ENCODE results near the gene MMS22L. TPM values are rescaled to one million over a fixed set of nuclear protein-coding genes. Genes with fewer than 3 reads are reported as not detected.

Gene MMS22L
- total RNA-seq, 2 experiments from 2014 or later = 5.3 to 5.8 TPM

DNA sequence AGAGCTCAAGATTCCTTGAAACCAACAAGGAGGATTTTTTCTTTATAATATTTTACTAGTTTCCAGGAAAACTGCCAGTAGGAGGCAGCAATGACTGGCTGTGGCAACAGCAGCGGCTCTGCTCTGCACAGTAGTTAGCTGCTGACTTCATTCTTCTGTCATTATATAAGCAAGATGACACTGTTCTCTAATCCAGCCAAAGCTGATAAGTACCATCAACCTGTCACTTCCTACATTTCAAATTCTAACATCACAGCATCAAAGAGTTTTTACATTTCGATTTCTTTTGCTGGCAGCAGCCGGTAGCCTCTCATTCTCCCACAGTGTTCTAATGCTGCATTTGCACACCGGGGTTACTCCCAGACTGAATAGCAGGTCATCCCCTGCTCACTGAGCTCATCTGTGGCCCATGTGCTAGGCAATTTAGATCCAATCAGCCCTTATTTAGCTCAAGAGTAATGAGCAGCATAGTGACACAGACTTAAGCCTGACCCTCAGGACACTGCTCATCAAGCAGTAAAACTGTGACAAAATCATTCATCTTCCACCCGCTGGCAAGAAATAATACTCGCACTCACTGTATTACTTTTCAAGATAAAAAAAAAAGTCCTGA lies 67.8 kb downstream of the MMS22L start:
- H3K4me3 ChIP-seq (ENCODE audit: low read length) = no peak overlapping the region
- no peaks in the 10 kb centered on the region for H3K36me3 Mint-ChIP-seq (ENCODE audit: low read depth)
- no peaks in the 10 kb centered on the region for H3K4me1 ChIP-seq (ENCODE audit: insufficient read depth, low read length)
- POLR2A ChIA-PET = interaction anchor here (0.7 kb wide), 1 partner anchor 361 kb away, joined by 3 read pairs; no protein-coding TSS in a partner anchor
- no peaks in the 10 kb centered on the region for H3K9me3 Mint-ChIP-seq
- H3K27me3 Mint-ChIP-seq = no peaks in the 10 kb centered on the region
- CTCF ChIA-PET = interaction anchor here (0.7 kb wide), 1 partner anchor 301 kb away, joined by 3 read pairs; no protein-coding TSS in a partner anchor
- TF ChIP-seq, protein P1, sequence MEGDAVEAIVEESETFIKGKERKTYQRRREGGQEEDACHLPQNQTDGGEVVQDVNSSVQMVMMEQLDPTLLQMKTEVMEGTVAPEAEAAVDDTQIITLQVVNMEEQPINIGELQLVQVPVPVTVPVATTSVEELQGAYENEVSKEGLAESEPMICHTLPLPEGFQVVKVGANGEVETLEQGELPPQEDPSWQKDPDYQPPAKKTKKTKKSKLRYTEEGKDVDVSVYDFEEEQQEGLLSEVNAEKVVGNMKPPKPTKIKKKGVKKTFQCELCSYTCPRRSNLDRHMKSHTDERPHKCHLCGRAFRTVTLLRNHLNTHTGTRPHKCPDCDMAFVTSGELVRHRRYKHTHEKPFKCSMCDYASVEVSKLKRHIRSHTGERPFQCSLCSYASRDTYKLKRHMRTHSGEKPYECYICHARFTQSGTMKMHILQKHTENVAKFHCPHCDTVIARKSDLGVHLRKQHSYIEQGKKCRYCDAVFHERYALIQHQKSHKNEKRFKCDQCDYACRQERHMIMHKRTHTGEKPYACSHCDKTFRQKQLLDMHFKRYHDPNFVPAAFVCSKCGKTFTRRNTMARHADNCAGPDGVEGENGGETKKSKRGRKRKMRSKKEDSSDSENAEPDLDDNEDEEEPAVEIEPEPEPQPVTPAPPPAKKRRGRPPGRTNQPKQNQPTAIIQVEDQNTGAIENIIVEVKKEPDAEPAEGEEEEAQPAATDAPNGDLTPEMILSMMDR (IDR thresholded peaks at IDR 0.05) = no peak
- no peaks in the 10 kb centered on the region for H3K27me3 ChIP-seq (ENCODE audit: control insufficient read depth in 1 of 2, insufficient read depth in 2 of 2, low read length in 2 of 2)
- H3K4me3 Mint-ChIP-seq = no peak overlapping the region
- no peaks in the 10 kb centered on the region for H3K36me3 ChIP-seq (ENCODE audit: insufficient read depth, low read length)
- ATAC-seq (ENCODE audit: poor library complexity) (no peak), DNase-seq (peak in 3 of 14 experiments; percentile 8 to 11 (median 10))
- H3K27ac ChIP-seq (ENCODE audit: low read depth in 1 of 2, low read length in 2 of 2) = no peak overlapping the region
- peaks cover 6% of the 10 kb centered on the region for H3K4me1 Mint-ChIP-seq (ENCODE audit: low read depth)
- no peaks in the 10 kb centered on the region for H3K9me3 ChIP-seq (ENCODE audit: control insufficient read depth in 1 of 2, insufficient read depth in 1 of 2, low read length in 2 of 2)
- no peak overlapping the region for H3K27ac Mint-ChIP-seq
- intact Hi-C loops (cut with DNase I, micrococcal nuclease) = no loop called here

DNA sequence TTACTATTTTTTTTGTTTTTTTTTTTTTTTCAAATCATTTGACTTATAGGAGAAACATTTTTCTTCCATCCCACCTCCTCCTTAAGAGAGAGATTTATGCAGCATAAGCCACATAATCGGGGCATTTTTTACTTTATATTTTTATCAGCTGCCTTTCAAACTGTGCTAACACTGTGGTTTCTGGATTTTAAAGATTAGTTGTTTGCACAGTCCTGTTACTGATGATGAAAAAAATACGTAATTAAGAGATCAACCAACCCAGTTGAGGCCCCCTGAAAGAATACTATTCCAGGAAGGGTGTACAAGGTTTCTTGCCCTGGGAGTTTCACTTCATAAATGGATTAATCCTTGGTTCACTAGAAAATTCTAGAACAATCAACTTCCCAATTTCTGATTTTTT lies 68.3 kb downstream of the MMS22L start:
- H3K4me3 Mint-ChIP-seq = no peak overlapping the region
- H3K4me1 ChIP-seq (ENCODE audit: insufficient read depth, low read length) = no peaks in the 10 kb centered on the region
- no peak overlapping the region for H3K27ac Mint-ChIP-seq
- no peaks in the 10 kb centered on the region for H3K27me3 Mint-ChIP-seq
- DNase-seq = no peak
- H3K36me3 ChIP-seq (ENCODE audit: insufficient read depth, low read length) = no peaks in the 10 kb centered on the region
- H3K27me3 ChIP-seq (ENCODE audit: control insufficient read depth in 1 of 2, insufficient read depth in 2 of 2, low read length in 2 of 2) = no peaks in the 10 kb centered on the region
- H3K9me3 Mint-ChIP-seq = no peaks in the 10 kb centered on the region
- ATAC-seq (ENCODE audit: poor library complexity) = no peak
- no peak overlapping the region for H3K27ac ChIP-seq (ENCODE audit: low read depth in 1 of 2, low read length in 2 of 2)
- CTCF ChIA-PET = interaction anchor here (0.7 kb wide), 2 partner anchors 204 to 301 kb away, joined by 3 to 5 read pairs; no protein-coding TSS in a partner anchor
- H3K9me3 ChIP-seq (ENCODE audit: control insufficient read depth in 1 of 2, insufficient read depth in 1 of 2, low read length in 2 of 2) = no peaks in the 10 kb centered on the region
- no peak overlapping the region for H3K4me3 ChIP-seq (ENCODE audit: low read length)
- POLR2A ChIA-PET = no interaction called here
- intact Hi-C loops (cut with DNase I, micrococcal nuclease) = no loop called here
- no peaks in the 10 kb centered on the region for H3K36me3 Mint-ChIP-seq (ENCODE audit: low read depth)
- TF ChIP-seq, protein P1 (IDR thresholded peaks at IDR 0.05) = no peak
- peaks cover 6% of the 10 kb centered on the region for H3K4me1 Mint-ChIP-seq (ENCODE audit: low read depth)

DNA sequence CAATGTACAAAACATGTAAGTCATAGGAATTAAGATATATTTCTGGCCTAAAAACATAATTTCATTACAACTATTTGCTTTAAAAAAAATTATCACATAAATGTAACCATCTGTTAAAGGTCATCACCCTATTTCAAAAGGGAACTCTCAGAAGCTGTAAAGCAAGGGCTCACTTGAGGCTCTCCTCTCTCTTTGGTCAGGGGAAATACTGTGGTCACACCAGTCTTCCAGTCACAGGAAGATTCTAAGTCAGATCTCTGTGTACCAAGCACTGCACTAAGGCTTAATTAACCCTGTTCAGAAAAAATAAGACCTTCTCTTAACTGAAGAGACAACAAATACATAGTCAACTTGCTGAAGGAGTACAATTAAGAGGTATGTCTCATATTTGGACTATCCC lies 75.6 kb downstream of the MMS22L start:
- DNase-seq = no peak
- ChIA-PET POLR2A (no interaction called here), CTCF (no interaction called here)
- intact Hi-C loops (cut with DNase I, micrococcal nuclease) = no loop called here
- Histone ChIP-seq H3K4me3 (ENCODE audit: low read length) (no peak overlapping the region), H3K27me3 (ENCODE audit: control insufficient read depth in 1 of 2, insufficient read depth in 2 of 2, low read length in 2 of 2) (no peaks in the 10 kb centered on the region), H3K36me3 (ENCODE audit: insufficient read depth, low read length) (no peaks in the 10 kb centered on the region), H3K27ac (ENCODE audit: low read depth in 1 of 2, low read length in 2 of 2) (no peak overlapping the region), H3K4me1 (ENCODE audit: insufficient read depth, low read length) (no peaks in the 10 kb centered on the region), H3K9me3 (ENCODE audit: control insufficient read depth in 1 of 2, insufficient read depth in 1 of 2, low read length in 2 of 2) (no peaks in the 10 kb centered on the region)
- Mint-ChIP-seq H3K4me1 (ENCODE audit: low read depth) (no peaks in the 10 kb centered on the region), H3K4me3 (no peak overlapping the region), H3K36me3 (ENCODE audit: low read depth) (no peaks in the 10 kb centered on the region), H3K27ac (no peak overlapping the region), H3K27me3 (no peaks in the 10 kb centered on the region), H3K9me3 (no peaks in the 10 kb centered on the region)
- no peak for ATAC-seq (ENCODE audit: poor library complexity)
- TF ChIP-seq, protein P1 (IDR thresholded peaks at IDR 0.05) = no peak

Measured in CD4-positive, alpha-beta T cell (primary cell).